Measurements from ENCODE around the gene ADGRB3. TPM values are rescaled to one million over a fixed set of nuclear protein-coding genes. Genes with fewer than 3 reads are reported as not detected.

Gene ADGRB3
- total and polyA plus RNA-seq, 10 of the 15 experiments (the other 5 are each of a cell fraction or from before 2014, with no cell fraction given) = 0.03 to 0.06 TPM; not detected in 8

- no peak for TF ChIP-seq E2F8 (IDR thresholded peaks at IDR 0.05; ENCODE audit: low read depth, partially characterized antibody)
- no peak for TF ChIP-seq SMAD5 (IDR thresholded peaks at IDR 0.05; ENCODE audit: low read depth)
- TF ChIP-seq MYB (IDR thresholded peaks at IDR 0.05; ENCODE audit: borderline replicate concordance, low read depth, low read length) = no peak
- no peak for TF ChIP-seq TAF1 (IDR thresholded peaks at IDR 0.05; ENCODE audit: borderline replicate concordance, low read depth, low read length)
- TF ChIP-seq USF2 (IDR thresholded peaks at IDR 0.05; ENCODE audit: borderline replicate concordance, low read depth, low read length) = no peak
- no peak for TF ChIP-seq ZNF207 (IDR thresholded peaks at IDR 0.05; ENCODE audit: borderline replicate concordance)
These were observed 316.2 kb downstream of the ADGRB3 start (continued) for GRCh38 chr6:68951270-68951669.

GRCh38 chr6:68958327-68958726, 323.2 kb downstream of the ADGRB3 start:
- SMC1A ChIA-PET (ENCODE audit: uncharacterized antibody, unreplicated experiment) = no interaction called here
- FAIRE-seq (no peak), ATAC-seq (peak; percentile 51), DNase-seq (ENCODE audit: low read depth, low spot score) (no peak)
- no peaks in the 10 kb centered on the region for H4K20me1 ChIP-seq (ENCODE audit: control insufficient read depth, insufficient read depth)
- H2AFZ ChIP-seq (ENCODE audit: control insufficient read depth, low read depth, low read length) = no peak overlapping the region
- H3K4me1 ChIP-seq (ENCODE audit: control insufficient read depth, insufficient read depth, low read length) = no peaks in the 10 kb centered on the region
- H3K27ac ChIP-seq (ENCODE audit: control insufficient read depth, insufficient read depth) = no peak overlapping the region
- POLR2A ChIA-PET = no interaction called here
- no peak overlapping the region for H3K4me3 ChIP-seq
- RAD21 ChIA-PET (ENCODE audit: unreplicated experiment) = no interaction called here
- peak; percentile 22; the same call in 1 of the 2 replicates for TF ChIP-seq RAD21 (IDR thresholded peaks at IDR 0.05; ENCODE audit: insufficient read depth, low read depth, low read length)
- TF ChIP-seq NFYB (IDR thresholded peaks at IDR 0.05; ENCODE audit: insufficient read depth, low read depth, low read length) = no peak
- peak in 1 of 3 experiments; percentile 2; a peak in 1 of 6 replicates for TF ChIP-seq CTCF (IDR thresholded peaks at IDR 0.05 in 2 of 3, conservative IDR thresholded peaks at IDR 0.05 in 1 of 3; ENCODE audit: control insufficient read depth in 2 of 3, extremely low read depth in 1 of 3, insufficient read depth in 1 of 3, low read depth in 3 of 3, low read length in 3 of 3)
- in situ Hi-C loops (cut with MboI) (loop anchor here (25.0 kb wide), 1 partner anchor 1154 kb away; no protein-coding TSS in a partner anchor), intact Hi-C loops (cut with micrococcal nuclease; ENCODE audit: unreplicated experiment) (no loop called here)
- 46% methylated on average over 2 of the region's 2 CpGs for WGBS (ENCODE audit: insufficient coverage, insufficient replicate concordance, low lambda C conversion rate, missing lambda C conversion rate)
- H3K9ac ChIP-seq (ENCODE audit: control insufficient read depth, insufficient read depth, low read length) = no peak overlapping the region
- no peak overlapping the region for H3K4me2 ChIP-seq (ENCODE audit: control insufficient read depth, insufficient read depth)
- CTCF ChIA-PET = interaction anchor here (1.3 kb wide), 1 partner anchor 9 kb away, joined by 3 read pairs; no protein-coding TSS in a partner anchor
- H3K36me3 ChIP-seq (ENCODE audit: control insufficient read depth in 2 of 2, insufficient read depth in 2 of 2, low read length in 1 of 2) = no peaks in the 10 kb centered on the region
- no TSS peak for BruUV-seq (replicated peaks)
- H3K27me3 ChIP-seq (replicated peaks in 1 of 2; ENCODE audit: control insufficient read depth in 2 of 2, insufficient read depth in 2 of 2, low read length in 1 of 2) = no peaks in the 10 kb centered on the region
- no peaks in the 10 kb centered on the region for H3K9me3 ChIP-seq (replicated peaks; ENCODE audit: control insufficient read depth, insufficient read depth, low read length)
- no peaks in the 10 kb centered on the region for H3K79me2 ChIP-seq (ENCODE audit: control insufficient read depth, insufficient read depth, low read length)
